Panc1 (cell line): ENCODE data around the gene XYLT1. TPM values are rescaled to one million over a fixed set of nuclear protein-coding genes. Genes with fewer than 3 reads are reported as not detected.

Experiments
- ATAC-seq: fragments of 200-7000 bp; cut with Tn5 transposase; 2 replicates; pipeline ENCODE4 v1.9.1; 2020; ENCODE audit warnings: mild to moderate bottlenecking, moderate library complexity
- BruUV-seq: library from RNA; stranded (reverse); fragments of 400-500 nt; replicated peaks from 2 replicates; lab custom pipeline; 2021; lab: Mats Ljungman, UMichigan
- CTCF ChIA-PET: fragments of 300-600 bp; sonication (Branson Sonifier 250); formaldehyde crosslinking; loops from one replicate; lab custom pipeline; 2022; ENCODE audit warnings: antibody characterized with exemption; lab: Charles Lee
- POLR2A ChIA-PET: fragments of 300-600 bp; sonication (Branson Sonifier 250); formaldehyde crosslinking; loops from one replicate; lab custom pipeline; 2022; ENCODE audit warnings: antibody characterized with exemption; lab: Charles Lee
- DNase-seq: peaks from one replicate; pipeline ENCODE4 v3.0.0-alpha.2; 2010; ENCODE audit warnings: low read depth, low spot score
- H3K27ac ChIP-seq: 2 replicates; pipeline ENCODE4 v1.5.1; 2011; ENCODE audit warnings: mild to moderate bottlenecking, low read length, inconsistent platforms
- H3K27me3 ChIP-seq: fragments of 200-500 bp; sonication (Bioruptor generic); 2 replicates; pipeline ENCODE4 v1.6.0; 2014; ENCODE audit warnings: low read length, inconsistent platforms; ENCODE audit not compliant: control insufficient read depth, insufficient read depth
- H3K36me3 ChIP-seq: fragments of 200-500 bp; sonication (Bioruptor generic); 2 replicates; pipeline ENCODE4 v1.5.1; 2014; ENCODE audit warnings: inconsistent platforms, mild to moderate bottlenecking, low read length, moderate library complexity; ENCODE audit not compliant: control insufficient read depth, insufficient read depth
- H3K4me1 ChIP-seq: 2 replicates; pipeline ENCODE4 v1.5.1; 2011; ENCODE audit warnings: inconsistent platforms, mild to moderate bottlenecking, low read length, moderate library complexity; ENCODE audit not compliant: control insufficient read depth, insufficient read depth
- H3K4me3 ChIP-seq, 2 experiments: 2 replicates each; pipeline ENCODE4 v1.5.1; 2011 to 2012; ENCODE audit warnings: low read depth in 2 of 2, low read length in 2 of 2, mild to moderate bottlenecking in 2 of 2, inconsistent platforms in 1 of 2, moderate library complexity in 1 of 2
- H3K9me3 ChIP-seq: fragments of 200-500 bp; sonication (Bioruptor generic); 2 replicates; pipeline ENCODE4 v1.5.1; 2014; ENCODE audit warnings: low read depth, mild to moderate bottlenecking, inconsistent platforms, low read length, moderate library complexity; ENCODE audit not compliant: control insufficient read depth, insufficient read depth
- POLR2AphosphoS5 ChIP-seq: IDR thresholded peaks from 2 replicates; pipeline ENCODE4 v1.6.1; 2012; ENCODE audit warnings: mild to moderate bottlenecking, low read depth, low read length, moderate library complexity
- SIN3A ChIP-seq: IDR thresholded peaks from 2 replicates; pipeline ENCODE4 v1.6.1; 2012; ENCODE audit warnings: low read depth, mild to moderate bottlenecking, low read length, moderate library complexity, borderline replicate concordance; ENCODE audit not compliant: insufficient read depth
- TCF7L2 ChIP-seq: IDR thresholded peaks from 2 replicates; pipeline ENCODE4 v1.6.1; 2011; ENCODE audit warnings: mild to moderate bottlenecking, low read depth, low read length, inconsistent platforms
- in situ Hi-C: cut with HindIII; loops from 2 replicates; pipeline ENCODE4 v1.10.0; 2016; ENCODE audit warnings: low sequenced_read_pairs, low pct_unique_long_range_greater_than_20kb
- intact Hi-C: fragments of 100-400 bp; cut with micrococcal nuclease; formaldehyde crosslinking; loops from one replicate; pipeline ENCODE4 v1.10.0; 2022; ENCODE audit not compliant: unreplicated experiment
- total RNA-seq: library from RNA; stranded (reverse); gene quantifications from one replicate; pipeline ENCODE4 v1.2.1, GENCODE V29; 2021; ENCODE audit not compliant: unreplicated experiment
- TF ChIP-seq, protein P1 (sequence below): fragments of 450-650 bp; IDR thresholded peaks from 2 replicates; pipeline ENCODE4 v1.5.1; 2017; ENCODE audit warnings: mild to moderate bottlenecking
- TF ChIP-seq, protein P2 (sequence below), 2 experiments: IDR thresholded peaks; 2 replicates each; pipeline ENCODE4 v1.6.1; 2011 to 2012; ENCODE audit warnings: low read depth in 2 of 2, control low read depth in 1 of 2, low read length in 1 of 2, mild to moderate bottlenecking in 1 of 2, moderate library complexity in 1 of 2; ENCODE audit not compliant: insufficient read depth in 1 of 2

The XYLT1 gene
- total RNA-seq, 1 experiment from 2014 or later, result 0.62 TPM

DNA sequence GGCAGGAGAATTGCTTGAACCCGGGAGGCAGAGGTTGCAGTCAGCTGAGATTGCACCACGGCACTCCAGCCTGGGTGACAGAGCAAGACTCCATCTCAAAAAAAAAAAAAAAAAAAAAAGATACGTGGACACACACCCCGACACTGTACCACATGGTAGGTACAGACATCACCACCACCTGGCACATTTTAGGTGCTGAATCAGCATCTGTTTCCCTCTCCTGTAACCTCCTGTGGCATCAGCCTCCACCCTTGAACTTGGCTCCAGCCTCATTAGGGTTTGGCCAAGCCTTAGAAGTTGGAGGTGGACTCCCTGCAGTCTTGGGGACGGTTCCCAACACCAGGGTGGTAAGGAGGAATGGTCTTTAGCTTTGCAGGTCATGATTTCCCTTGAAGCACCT is 46.0 kb downstream of the XYLT1 start:
- ChIA-PET POLR2A (no interaction called here), CTCF (interaction anchor here (0.6 kb wide), 1 partner anchor 429 kb away, joined by 9 read pairs; no protein-coding TSS in a partner anchor)
- DNase-seq, result no peak
- Histone ChIP-seq H3K4me1 (no peaks in the 10 kb centered on the region), H3K27ac (no peak overlapping the region), H3K36me3 (no peaks in the 10 kb centered on the region), H3K9me3 (no peaks in the 10 kb centered on the region), H3K27me3 (no peaks in the 10 kb centered on the region; the same call in 1 of the 2 replicates), H3K4me3 (no peak overlapping the region)
- no peak for TF ChIP-seq POLR2AphosphoS5
- TF ChIP-seq, protein P1, sequence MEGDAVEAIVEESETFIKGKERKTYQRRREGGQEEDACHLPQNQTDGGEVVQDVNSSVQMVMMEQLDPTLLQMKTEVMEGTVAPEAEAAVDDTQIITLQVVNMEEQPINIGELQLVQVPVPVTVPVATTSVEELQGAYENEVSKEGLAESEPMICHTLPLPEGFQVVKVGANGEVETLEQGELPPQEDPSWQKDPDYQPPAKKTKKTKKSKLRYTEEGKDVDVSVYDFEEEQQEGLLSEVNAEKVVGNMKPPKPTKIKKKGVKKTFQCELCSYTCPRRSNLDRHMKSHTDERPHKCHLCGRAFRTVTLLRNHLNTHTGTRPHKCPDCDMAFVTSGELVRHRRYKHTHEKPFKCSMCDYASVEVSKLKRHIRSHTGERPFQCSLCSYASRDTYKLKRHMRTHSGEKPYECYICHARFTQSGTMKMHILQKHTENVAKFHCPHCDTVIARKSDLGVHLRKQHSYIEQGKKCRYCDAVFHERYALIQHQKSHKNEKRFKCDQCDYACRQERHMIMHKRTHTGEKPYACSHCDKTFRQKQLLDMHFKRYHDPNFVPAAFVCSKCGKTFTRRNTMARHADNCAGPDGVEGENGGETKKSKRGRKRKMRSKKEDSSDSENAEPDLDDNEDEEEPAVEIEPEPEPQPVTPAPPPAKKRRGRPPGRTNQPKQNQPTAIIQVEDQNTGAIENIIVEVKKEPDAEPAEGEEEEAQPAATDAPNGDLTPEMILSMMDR, result no peak
- TF ChIP-seq SIN3A, result no peak
- TF ChIP-seq TCF7L2, result no peak
- TF ChIP-seq, protein P2, sequence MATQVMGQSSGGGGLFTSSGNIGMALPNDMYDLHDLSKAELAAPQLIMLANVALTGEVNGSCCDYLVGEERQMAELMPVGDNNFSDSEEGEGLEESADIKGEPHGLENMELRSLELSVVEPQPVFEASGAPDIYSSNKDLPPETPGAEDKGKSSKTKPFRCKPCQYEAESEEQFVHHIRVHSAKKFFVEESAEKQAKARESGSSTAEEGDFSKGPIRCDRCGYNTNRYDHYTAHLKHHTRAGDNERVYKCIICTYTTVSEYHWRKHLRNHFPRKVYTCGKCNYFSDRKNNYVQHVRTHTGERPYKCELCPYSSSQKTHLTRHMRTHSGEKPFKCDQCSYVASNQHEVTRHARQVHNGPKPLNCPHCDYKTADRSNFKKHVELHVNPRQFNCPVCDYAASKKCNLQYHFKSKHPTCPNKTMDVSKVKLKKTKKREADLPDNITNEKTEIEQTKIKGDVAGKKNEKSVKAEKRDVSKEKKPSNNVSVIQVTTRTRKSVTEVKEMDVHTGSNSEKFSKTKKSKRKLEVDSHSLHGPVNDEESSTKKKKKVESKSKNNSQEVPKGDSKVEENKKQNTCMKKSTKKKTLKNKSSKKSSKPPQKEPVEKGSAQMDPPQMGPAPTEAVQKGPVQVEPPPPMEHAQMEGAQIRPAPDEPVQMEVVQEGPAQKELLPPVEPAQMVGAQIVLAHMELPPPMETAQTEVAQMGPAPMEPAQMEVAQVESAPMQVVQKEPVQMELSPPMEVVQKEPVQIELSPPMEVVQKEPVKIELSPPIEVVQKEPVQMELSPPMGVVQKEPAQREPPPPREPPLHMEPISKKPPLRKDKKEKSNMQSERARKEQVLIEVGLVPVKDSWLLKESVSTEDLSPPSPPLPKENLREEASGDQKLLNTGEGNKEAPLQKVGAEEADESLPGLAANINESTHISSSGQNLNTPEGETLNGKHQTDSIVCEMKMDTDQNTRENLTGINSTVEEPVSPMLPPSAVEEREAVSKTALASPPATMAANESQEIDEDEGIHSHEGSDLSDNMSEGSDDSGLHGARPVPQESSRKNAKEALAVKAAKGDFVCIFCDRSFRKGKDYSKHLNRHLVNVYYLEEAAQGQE (IDR thresholded peaks at IDR 0.05; ENCODE audit: insufficient read depth in 1 of 2, low read depth in 2 of 2, low read length in 1 of 2), result no peak
- BruUV-seq, result no TSS peak
- in situ Hi-C loops, result no loop called here
- intact Hi-C loops, result no loop called here
- no peak for ATAC-seq

DNA sequence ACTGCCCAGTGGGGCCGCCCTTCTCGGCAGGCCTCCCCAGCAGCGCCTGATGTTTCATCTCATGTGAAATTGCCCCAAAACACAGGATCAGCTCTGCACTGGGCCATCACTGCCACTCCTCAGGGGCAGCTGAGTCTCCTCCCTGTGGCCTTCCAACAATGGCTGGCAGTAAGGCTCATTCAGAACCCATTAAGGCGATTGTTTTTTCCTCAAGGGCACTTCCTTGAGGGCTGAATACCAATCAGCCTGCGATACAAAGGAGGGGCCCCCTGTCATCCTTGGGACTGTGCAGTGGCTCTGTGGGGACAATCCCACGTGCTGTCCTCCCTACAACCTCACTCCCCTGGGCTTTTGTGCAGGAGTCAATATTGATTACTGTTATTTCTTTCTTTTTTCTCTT is 47.5 kb downstream of the XYLT1 start:
- Histone ChIP-seq H3K36me3 (no peaks in the 10 kb centered on the region), H3K4me1 (no peaks in the 10 kb centered on the region), H3K4me3 (no peak overlapping the region), H3K27ac (no peak overlapping the region), H3K9me3 (no peaks in the 10 kb centered on the region), H3K27me3 (no peaks in the 10 kb centered on the region; the same call in 1 of the 2 replicates)
- no peak for ATAC-seq
- ChIA-PET POLR2A (no interaction called here), CTCF (no interaction called here)
- no peak for DNase-seq
- intact Hi-C loops (no loop called here), in situ Hi-C loops (no loop called here)
- TF ChIP-seq POLR2AphosphoS5 (no peak), TCF7L2 (no peak), SIN3A (no peak)
- TF ChIP-seq, protein P2 (IDR thresholded peaks at IDR 0.05; ENCODE audit: insufficient read depth in 1 of 2, low read depth in 2 of 2, low read length in 1 of 2), result no peak
- TF ChIP-seq, protein P1, result no peak
- no TSS peak for BruUV-seq
